IMR-90 (cell line): ENCODE measurements around the gene OR5M11. TPM values are rescaled to one million over a fixed set of nuclear protein-coding genes. Genes with fewer than 3 reads are reported as not detected.

Experiments used
- ATAC-seq: fragments of 200-7000 bp; cut with Tn5 transposase; 2 replicates; pipeline ENCODE4 v1.9.1; 2020; ENCODE audit warnings: low read depth, mild to moderate bottlenecking, moderate library complexity
- BruUV-seq: library from RNA; stranded (reverse); fragments of 400-500 nt; replicated peaks from 2 replicates; lab custom pipeline; 2021; lab: Mats Ljungman, UMichigan
- CTCF ChIA-PET: fragments of 300-600 bp; formaldehyde crosslinking; extraction: SDS; loops from one replicate; lab custom pipeline; 2021; ENCODE audit warnings: antibody characterized with exemption; lab: Yijun Ruan, JAX
- POLR2A ChIA-PET: fragments of 300-600 bp; sonication (Branson Sonifier 250); formaldehyde crosslinking; loops from one replicate; lab custom pipeline; 2022; ENCODE audit warnings: antibody characterized with exemption; ENCODE audit not compliant: unreplicated experiment; lab: Charles Lee
- DNase-seq: peaks from one replicate; pipeline ENCODE4 v3.0.0; 2013
- H2AFZ ChIP-seq: replicated peaks from 2 replicates; pipeline ENCODE3; 2013; ENCODE audit warnings: low read length, mild to moderate bottlenecking; ENCODE audit not compliant: poor library complexity
- H2AK5ac ChIP-seq: 2 replicates; pipeline ENCODE4 v1.6.1; 2013; ENCODE audit warnings: low read depth, low read length, inconsistent platforms
- H2AK9ac ChIP-seq: replicated peaks from 2 replicates; pipeline ENCODE3; 2013; ENCODE audit warnings: mild to moderate bottlenecking, low read depth, low read length, moderate library complexity; ENCODE audit not compliant: poor library complexity
- H2BK120ac ChIP-seq: 2 replicates; pipeline ENCODE4 v1.6.1; 2013; ENCODE audit warnings: low read depth, low read length, inconsistent platforms
- H2BK15ac ChIP-seq: 3 replicates; pipeline ENCODE4 v1.6.1; 2013; ENCODE audit warnings: low read depth, low read length, inconsistent platforms
- H2BK20ac ChIP-seq: 2 replicates; pipeline ENCODE4 v1.6.1; 2013; ENCODE audit warnings: low read depth, mild to moderate bottlenecking, inconsistent platforms, low read length, moderate library complexity
- H2BK5ac ChIP-seq: 2 replicates; pipeline ENCODE4 v1.6.1; 2013; ENCODE audit warnings: mild to moderate bottlenecking, low read depth, low read length, inconsistent platforms; ENCODE audit not compliant: poor library complexity, severe bottlenecking
- H3K14ac ChIP-seq: replicated peaks from 2 replicates; pipeline ENCODE4 v1.6.1; 2013; ENCODE audit warnings: low read depth, low read length, inconsistent platforms
- H3K18ac ChIP-seq: 2 replicates; pipeline ENCODE4 v1.6.1; 2013; ENCODE audit warnings: low read depth, low read length, control low read depth
- H3K23ac ChIP-seq: 2 replicates; pipeline ENCODE4 v1.6.1; 2013; ENCODE audit warnings: low read depth, low read length, inconsistent platforms
- H3K27ac ChIP-seq: 2 replicates; pipeline ENCODE4 v1.5.1; 2013; ENCODE audit warnings: mild to moderate bottlenecking, control low read depth, low read length; ENCODE audit not compliant: insufficient read depth
- H3K27me3 ChIP-seq: 2 replicates; pipeline ENCODE4 v1.6.1; 2013; ENCODE audit warnings: low read length; ENCODE audit not compliant: control insufficient read depth, insufficient read depth
- H3K36me3 ChIP-seq: 2 replicates; pipeline ENCODE4 v1.6.1; 2013; ENCODE audit warnings: low read length, mixed read lengths; ENCODE audit not compliant: control insufficient read depth, insufficient read depth
- H3K4ac ChIP-seq: 2 replicates; pipeline ENCODE4 v1.6.1; 2013; ENCODE audit warnings: low read depth, low read length, inconsistent platforms
- H3K4me1 ChIP-seq: 2 replicates; pipeline ENCODE4 v1.6.1; 2013; ENCODE audit warnings: low read length, mixed read lengths; ENCODE audit not compliant: control insufficient read depth, insufficient read depth
- H3K4me2 ChIP-seq: 2 replicates; pipeline ENCODE4 v1.6.1; 2013; ENCODE audit warnings: low read depth, mild to moderate bottlenecking, control low read depth, low read length, moderate library complexity
- H3K4me3 ChIP-seq: 2 replicates; pipeline ENCODE4 v1.5.1; 2013; ENCODE audit warnings: low read depth, mild to moderate bottlenecking, control low read depth, low read length, moderate library complexity; ENCODE audit not compliant: insufficient read depth
- H3K56ac ChIP-seq: 2 replicates; pipeline ENCODE4 v1.6.1; 2013; ENCODE audit warnings: low read length, inconsistent platforms; ENCODE audit not compliant: insufficient read depth; ENCODE audit errors: extremely low read depth
- H3K79me1 ChIP-seq, 2 experiments: 2 replicates each; pipeline ENCODE4 v1.6.1; 2013; ENCODE audit warnings: low read length in 2 of 2, inconsistent platforms in 1 of 2, low read depth in 1 of 2
- H3K9ac ChIP-seq: 2 replicates; pipeline ENCODE4 v1.6.1; 2013; ENCODE audit warnings: low read depth, low read length, control low read depth
- H3K9me1 ChIP-seq: 2 replicates; pipeline ENCODE4 v1.6.1; 2013; ENCODE audit warnings: low read length, inconsistent platforms; ENCODE audit not compliant: insufficient read depth
- H3K9me3 ChIP-seq: 2 replicates; pipeline ENCODE4 v1.6.1; 2013; ENCODE audit warnings: low read length; ENCODE audit not compliant: control insufficient read depth, insufficient read depth
- H4K20me1 ChIP-seq: 2 replicates; pipeline ENCODE4 v1.6.1; 2013; ENCODE audit warnings: low read length, inconsistent platforms; ENCODE audit not compliant: insufficient read depth
- H4K5ac ChIP-seq: 2 replicates; pipeline ENCODE4 v1.6.1; 2013; ENCODE audit warnings: mild to moderate bottlenecking, low read depth, low read length, control low read depth
- H4K8ac ChIP-seq, 2 experiments: 2 replicates each; pipeline ENCODE4 v1.6.1; 2013; ENCODE audit warnings: low read depth in 2 of 2, low read length in 2 of 2, control low read depth in 1 of 2, inconsistent platforms in 1 of 2
- H4K91ac ChIP-seq: 2 replicates; pipeline ENCODE4 v1.6.1; 2013; ENCODE audit warnings: low read depth, low read length, inconsistent platforms; ENCODE audit not compliant: insufficient read depth
- BHLHE40 ChIP-seq: fragments of 150-350 bp; IDR thresholded peaks from 2 replicates; pipeline ENCODE4 v1.6.1; 2016; ENCODE audit warnings: mild to moderate bottlenecking, low read depth, low read length
- CEBPB ChIP-seq: IDR thresholded peaks from 2 replicates; pipeline ENCODE4 v1.6.1; 2012; ENCODE audit warnings: low read depth, low read length, improper control_type of control experiment
- CHD1 ChIP-seq: IDR thresholded peaks from 2 replicates; pipeline ENCODE4 v1.6.1; 2012; ENCODE audit warnings: low read depth, low read length, improper control_type of control experiment
- FOS ChIP-seq: fragments of 150-350 bp; IDR thresholded peaks from 2 replicates; pipeline ENCODE4 v1.6.1; 2016; ENCODE audit warnings: low read depth, low read length
- MAFK ChIP-seq: IDR thresholded peaks from 2 replicates; pipeline ENCODE4 v1.6.1; 2012; ENCODE audit warnings: low read depth, low read length, improper control_type of control experiment
- MAZ ChIP-seq: IDR thresholded peaks from 2 replicates; pipeline ENCODE4 v1.6.1; 2012; ENCODE audit warnings: low read depth, mild to moderate bottlenecking, low read length, improper control_type of control experiment, moderate library complexity, borderline replicate concordance
- MXI1 ChIP-seq: IDR thresholded peaks from 2 replicates; pipeline ENCODE4 v1.6.1; 2012; ENCODE audit warnings: low read depth, mild to moderate bottlenecking, low read length, moderate library complexity, borderline replicate concordance
- NFE2L2 ChIP-seq: fragments of 150-350 bp; IDR thresholded peaks from 2 replicates; pipeline ENCODE4 v1.6.1; 2016; ENCODE audit warnings: low read depth, mild to moderate bottlenecking, low read length
- RFX5 ChIP-seq: IDR thresholded peaks from 2 replicates; pipeline ENCODE4 v1.8.0; 2012; ENCODE audit warnings: low read depth, mild to moderate bottlenecking, low read length, moderate library complexity
- SMC3 ChIP-seq: fragments of 150-350 bp; IDR thresholded peaks from 2 replicates; pipeline ENCODE4 v1.6.1; 2016; ENCODE audit warnings: low read depth, mild to moderate bottlenecking, antibody characterized with exemption, low read length, moderate library complexity
- WGBS, 2 experiments: methylation state at CpG; one replicate each; pipeline versions ENCODE4 v1.1.5 to v1.1.7; 2013; ENCODE audit warnings: missing lambda C conversion rate in 2 of 2; ENCODE audit not compliant: insufficient read length in 1 of 2; ENCODE audit errors: extremely low coverage in 2 of 2; 5-methylcytosine and 5-hydroxymethylcytosine counted together
- dilution Hi-C: fragments of 300-500 bp; cut with HindIII; formaldehyde crosslinking; loops from one replicate; pipeline ENCODE4 v1.14.3; 2018; ENCODE audit warnings: low sequenced_read_pairs; ENCODE audit not compliant: unreplicated experiment
- in situ Hi-C: fragments of 300-500 bp; cut with MboI; formaldehyde crosslinking; loops from 3 replicates; pipeline ENCODE4 v1.14.3; 2019; ENCODE audit warnings: low sequenced_read_pairs, inconsistent platforms, mixed read lengths
- intact Hi-C: fragments of 100-400 bp; cut with micrococcal nuclease; formaldehyde crosslinking; loops from 2 replicates; pipeline ENCODE4 v1.10.0; 2022
- polyA plus RNA-seq, 3 experiments: library from polyadenylated mRNA; depleted of rRNA; stranded (reverse); fragments of >200 nt; gene quantifications; 2 replicates each; pipeline ENCODE4 v1.2.3, GENCODE V29; 2012; ENCODE audit warnings: low replicate concordance in 1 of 3
- total RNA-seq: library from RNA; depleted of rRNA; stranded (reverse); fragments of >200 nt; gene quantifications from 2 replicates; pipeline ENCODE4 v1.2.3, GENCODE V29; 2012
- TF ChIP-seq, protein P1 (sequence below): fragments of 150-350 bp; IDR thresholded peaks from 2 replicates; pipeline ENCODE4 v1.6.1; 2017; ENCODE audit warnings: mild to moderate bottlenecking, antibody characterized with exemption, low read length, low read depth

OR5M11 gene
- total and polyA plus RNA-seq, 2 of the 4 experiments (the other 2 are of a cell fraction) = not detected

DNA sequence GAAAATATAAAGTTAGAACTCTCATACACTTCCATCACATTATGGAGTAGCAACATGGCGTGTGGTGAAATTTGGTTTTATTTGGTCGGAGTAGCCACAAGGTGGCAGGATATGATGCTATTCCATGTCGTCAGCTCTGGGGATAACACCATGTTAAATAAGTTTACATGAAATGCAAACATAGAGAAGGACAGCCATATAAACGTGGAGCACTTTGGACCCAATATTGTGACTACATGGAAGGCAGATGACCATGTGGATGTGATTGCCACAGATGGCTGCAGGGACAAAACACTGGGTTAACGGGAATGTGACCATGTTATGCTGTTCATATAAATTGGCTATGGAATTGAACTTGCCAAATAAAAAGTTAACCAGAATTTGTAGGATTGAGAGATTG is 21.0 kb downstream of the OR5M11 start:
- intact Hi-C loops = no loop called here
- no peak overlapping the region for H2AK9ac ChIP-seq
- no peaks in the 10 kb centered on the region for H3K27me3 ChIP-seq
- TF ChIP-seq SMC3 = no peak
- TF ChIP-seq BHLHE40 = no peak
- no peak for TF ChIP-seq CEBPB
- TF ChIP-seq NFE2L2 = no peak
- TF ChIP-seq MAFK = no peak
- TF ChIP-seq MXI1 = no peak
- TF ChIP-seq CHD1 = no peak
- TF ChIP-seq FOS = no peak
- TF ChIP-seq, protein P1, sequence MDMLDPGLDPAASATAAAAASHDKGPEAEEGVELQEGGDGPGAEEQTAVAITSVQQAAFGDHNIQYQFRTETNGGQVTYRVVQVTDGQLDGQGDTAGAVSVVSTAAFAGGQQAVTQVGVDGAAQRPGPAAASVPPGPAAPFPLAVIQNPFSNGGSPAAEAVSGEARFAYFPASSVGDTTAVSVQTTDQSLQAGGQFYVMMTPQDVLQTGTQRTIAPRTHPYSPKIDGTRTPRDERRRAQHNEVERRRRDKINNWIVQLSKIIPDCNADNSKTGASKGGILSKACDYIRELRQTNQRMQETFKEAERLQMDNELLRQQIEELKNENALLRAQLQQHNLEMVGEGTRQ = no peak
- TF ChIP-seq RFX5 = no peak
- TF ChIP-seq MAZ = no peak
- dilution Hi-C loops = no loop called here
- H4K5ac ChIP-seq = no peak overlapping the region
- no peaks in the 10 kb centered on the region for H3K79me1 ChIP-seq
- H3K56ac ChIP-seq = no peak overlapping the region
- H2BK20ac ChIP-seq = no peak overlapping the region
- POLR2A ChIA-PET = no interaction called here
- BruUV-seq = no TSS peak
- in situ Hi-C loops = no loop called here
- no peak overlapping the region for H2BK120ac ChIP-seq
- no peak overlapping the region for H2BK5ac ChIP-seq
- 17% methylated on average over 2 of the region's 5 CpGs; no CpG with 5 or more reads in 1 of the 2 experiments for WGBS, 2 experiments
- H3K4me1 ChIP-seq = no peaks in the 10 kb centered on the region
- peaks cover 2% of the 10 kb centered on the region; the same call in 1 of the 2 replicates for H3K9me3 ChIP-seq
- ATAC-seq (no peak), DNase-seq (no peak)
- no peak overlapping the region for H3K14ac ChIP-seq
- H3K23ac ChIP-seq = no peak overlapping the region
- H4K20me1 ChIP-seq = no peaks in the 10 kb centered on the region
- no peak overlapping the region for H4K91ac ChIP-seq
- no peak overlapping the region for H2AK5ac ChIP-seq
- CTCF ChIA-PET = no interaction called here
- no peak overlapping the region for H3K9ac ChIP-seq
- H4K8ac ChIP-seq = no peak overlapping the region
- no peak overlapping the region for H3K27ac ChIP-seq
- H3K9me1 ChIP-seq = no peaks in the 10 kb centered on the region
- no peaks in the 10 kb centered on the region for H3K36me3 ChIP-seq
- H3K4me3 ChIP-seq = no peak overlapping the region
- H2BK15ac ChIP-seq = no peak overlapping the region
- no peak overlapping the region for H3K4ac ChIP-seq
- H3K18ac ChIP-seq = no peak overlapping the region
- no peak overlapping the region for H3K4me2 ChIP-seq
- no peak overlapping the region for H2AFZ ChIP-seq
